ENCODE results near the gene COX4I1.

COX4I1 gene

GRCh38 chr16:85799497-85800320, at the start of gene COX4I1, which contains the start of gene EMC8:
TSS of gene COX4I1 (plus strand) at chr16:85799695. CDS start at chr16:85801206, 1,511 bp downstream.
TSS of gene EMC8 (minus strand) at chr16:85799544. CDS start at chr16:85799295, 249 bp downstream.
- Histone ChIP-seq H3K9me3 (ENCODE audit: control insufficient read depth in 2 of 2, low read length in 2 of 2) (no peaks in the 10 kb centered on the region), H3K9ac (ENCODE audit: low read length in 2 of 2) (peak within 1 kb of the TSS; percentile 91 to 92), H3K4me3 (ENCODE audit: low read length in 2 of 2) (peak within 1 kb of the TSS; percentile 84 to 98), H3K27me3 (ENCODE audit: control insufficient read depth in 1 of 2, insufficient read depth in 2 of 2, low read length in 2 of 2) (no peaks in the 10 kb centered on the region), H3K27ac (ENCODE audit: low read length) (peak within 1 kb of the TSS; percentile 85), H3K36me3 (ENCODE audit: control insufficient read depth in 2 of 2, insufficient read depth in 2 of 2, low read length in 2 of 2) (peaks cover 34 to 44% of the 10 kb centered on the region in 2 donors), H3K4me1 (ENCODE audit: control insufficient read depth, insufficient read depth, low read length) (peaks cover 22% of the 10 kb centered on the region)

GRCh38 chr16:85749771-85750145, 49.7 kb upstream of the COX4I1 start:
- H3K27me3 ChIP-seq (ENCODE audit: control insufficient read depth in 1 of 2, insufficient read depth in 2 of 2, low read length in 2 of 2), result peaks cover 0 to 7% of the 10 kb centered on the region in 2 donors
- peak overlapping the region; percentile 21 to 33 for H3K9ac ChIP-seq (ENCODE audit: low read length in 2 of 2)
- H3K4me3 ChIP-seq (ENCODE audit: low read length in 2 of 2), result peak overlapping the region; percentile 63 to 69
- H3K4me1 ChIP-seq (ENCODE audit: control insufficient read depth, insufficient read depth, low read length), result peaks cover 40% of the 10 kb centered on the region
- no peaks in the 10 kb centered on the region for H3K9me3 ChIP-seq (ENCODE audit: control insufficient read depth in 2 of 2, low read length in 2 of 2)
- no peak overlapping the region for H3K27ac ChIP-seq (ENCODE audit: low read length)
- H3K36me3 ChIP-seq (ENCODE audit: control insufficient read depth in 2 of 2, insufficient read depth in 2 of 2, low read length in 2 of 2), result no peaks in the 10 kb centered on the region

GRCh38 chr16:85750146-85750826, 49.2 kb upstream of the COX4I1 start:
- Histone ChIP-seq H3K27ac (ENCODE audit: low read length) (no peak overlapping the region), H3K27me3 (ENCODE audit: control insufficient read depth in 1 of 2, insufficient read depth in 2 of 2, low read length in 2 of 2) (peaks cover 0 to 7% of the 10 kb centered on the region in 2 donors), H3K9ac (ENCODE audit: low read length in 2 of 2) (peak overlapping the region; percentile 21 to 33), H3K4me3 (ENCODE audit: low read length in 2 of 2) (peak overlapping the region; percentile 63 to 69), H3K4me1 (ENCODE audit: control insufficient read depth, insufficient read depth, low read length) (peaks cover 40% of the 10 kb centered on the region), H3K36me3 (ENCODE audit: control insufficient read depth in 2 of 2, insufficient read depth in 2 of 2, low read length in 2 of 2) (no peaks in the 10 kb centered on the region), H3K9me3 (ENCODE audit: control insufficient read depth in 2 of 2, low read length in 2 of 2) (no peaks in the 10 kb centered on the region)

GRCh38 chr16:85750827-85751697, 48.4 kb upstream of the COX4I1 start, which contains the start of gene C16orf74:
TSS of gene C16orf74 (minus strand) at chr16:85751096. CDS start at chr16:85735217, 15,879 bp downstream.
- Histone ChIP-seq H3K9ac (ENCODE audit: low read length in 2 of 2) (peak within 1 kb of the TSS; percentile 21 to 33), H3K4me1 (ENCODE audit: control insufficient read depth, insufficient read depth, low read length) (peaks cover 40% of the 10 kb centered on the region), H3K36me3 (ENCODE audit: control insufficient read depth in 2 of 2, insufficient read depth in 2 of 2, low read length in 2 of 2) (no peaks in the 10 kb centered on the region), H3K4me3 (ENCODE audit: low read length in 2 of 2) (peak within 1 kb of the TSS; percentile 63 to 69), H3K27ac (ENCODE audit: low read length) (no peak within 1 kb of the TSS), H3K9me3 (ENCODE audit: control insufficient read depth in 2 of 2, low read length in 2 of 2) (no peaks in the 10 kb centered on the region), H3K27me3 (ENCODE audit: control insufficient read depth in 1 of 2, insufficient read depth in 2 of 2, low read length in 2 of 2) (peaks cover 0 to 7% of the 10 kb centered on the region in 2 donors)

- Histone ChIP-seq H3K4me3 (ENCODE audit: low read length in 2 of 2) (no peak overlapping the region), H3K27me3 (ENCODE audit: control insufficient read depth in 1 of 2, insufficient read depth in 2 of 2, low read length in 2 of 2) (peaks cover 0 to 7% of the 10 kb centered on the region in 2 donors)
These were observed 47.6 kb upstream of the COX4I1 start for GRCh38 chr16:85751698-85752501.

GRCh38 chr16:85752511-85753420, 46.7 kb upstream of the COX4I1 start:
- Histone ChIP-seq H3K4me3 (ENCODE audit: low read length in 2 of 2) (no peak overlapping the region), H3K9me3 (ENCODE audit: control insufficient read depth in 2 of 2, low read length in 2 of 2) (no peaks in the 10 kb centered on the region), H3K9ac (ENCODE audit: low read length in 2 of 2) (no peak overlapping the region), H3K27me3 (ENCODE audit: control insufficient read depth in 1 of 2, insufficient read depth in 2 of 2, low read length in 2 of 2) (peaks cover 0 to 7% of the 10 kb centered on the region in 2 donors), H3K27ac (ENCODE audit: low read length) (no peak overlapping the region), H3K36me3 (ENCODE audit: control insufficient read depth in 2 of 2, insufficient read depth in 2 of 2, low read length in 2 of 2) (no peaks in the 10 kb centered on the region), H3K4me1 (ENCODE audit: control insufficient read depth, insufficient read depth, low read length) (peaks cover 40% of the 10 kb centered on the region)

More at GRCh38 chr16:85751698-85752501, 47.6 kb upstream of the COX4I1 start:
- Histone ChIP-seq H3K36me3 (ENCODE audit: control insufficient read depth in 2 of 2, insufficient read depth in 2 of 2, low read length in 2 of 2) (no peaks in the 10 kb centered on the region), H3K4me1 (ENCODE audit: control insufficient read depth, insufficient read depth, low read length) (peaks cover 40% of the 10 kb centered on the region), H3K9me3 (ENCODE audit: control insufficient read depth in 2 of 2, low read length in 2 of 2) (no peaks in the 10 kb centered on the region), H3K27ac (ENCODE audit: low read length) (no peak overlapping the region), H3K9ac (ENCODE audit: low read length in 2 of 2) (no peak overlapping the region)

- Histone ChIP-seq H3K27ac (ENCODE audit: low read length) (no peak overlapping the region), H3K4me3 (ENCODE audit: low read length in 2 of 2) (no peak overlapping the region), H3K9ac (ENCODE audit: low read length in 2 of 2) (no peak overlapping the region), H3K36me3 (ENCODE audit: control insufficient read depth in 2 of 2, insufficient read depth in 2 of 2, low read length in 2 of 2) (no peaks in the 10 kb centered on the region), H3K4me1 (ENCODE audit: control insufficient read depth, insufficient read depth, low read length) (peaks cover 40% of the 10 kb centered on the region), H3K27me3 (ENCODE audit: control insufficient read depth in 1 of 2, insufficient read depth in 2 of 2, low read length in 2 of 2) (peaks cover 0 to 7% of the 10 kb centered on the region in 2 donors), H3K9me3 (ENCODE audit: control insufficient read depth in 2 of 2, low read length in 2 of 2) (no peaks in the 10 kb centered on the region)
These were observed 45.9 kb upstream of the COX4I1 start for GRCh38 chr16:85753559-85753958.

GRCh38 chr16:85753976-85754375, 45.5 kb upstream of the COX4I1 start:
- Histone ChIP-seq H3K4me1 (ENCODE audit: control insufficient read depth, insufficient read depth, low read length) (peaks cover 40% of the 10 kb centered on the region), H3K27me3 (ENCODE audit: control insufficient read depth in 1 of 2, insufficient read depth in 2 of 2, low read length in 2 of 2) (peaks cover 0 to 7% of the 10 kb centered on the region in 2 donors), H3K9ac (ENCODE audit: low read length in 2 of 2) (no peak overlapping the region)

GRCh38 chr16:85754413-85754812, 45.1 kb upstream of the COX4I1 start:
- Histone ChIP-seq H3K4me1 (ENCODE audit: control insufficient read depth, insufficient read depth, low read length) (peaks cover 40% of the 10 kb centered on the region), H3K27ac (ENCODE audit: low read length) (no peak overlapping the region), H3K9ac (ENCODE audit: low read length in 2 of 2) (no peak overlapping the region), H3K4me3 (ENCODE audit: low read length in 2 of 2) (no peak overlapping the region), H3K36me3 (ENCODE audit: control insufficient read depth in 2 of 2, insufficient read depth in 2 of 2, low read length in 2 of 2) (no peaks in the 10 kb centered on the region), H3K9me3 (ENCODE audit: control insufficient read depth in 2 of 2, low read length in 2 of 2) (no peaks in the 10 kb centered on the region), H3K27me3 (ENCODE audit: control insufficient read depth in 1 of 2, insufficient read depth in 2 of 2, low read length in 2 of 2) (peaks cover 0 to 7% of the 10 kb centered on the region in 2 donors)

More at GRCh38 chr16:85753976-85754375, 45.5 kb upstream of the COX4I1 start:
- Histone ChIP-seq H3K9me3 (ENCODE audit: control insufficient read depth in 2 of 2, low read length in 2 of 2) (no peaks in the 10 kb centered on the region), H3K36me3 (ENCODE audit: control insufficient read depth in 2 of 2, insufficient read depth in 2 of 2, low read length in 2 of 2) (no peaks in the 10 kb centered on the region), H3K4me3 (ENCODE audit: low read length in 2 of 2) (no peak overlapping the region), H3K27ac (ENCODE audit: low read length) (no peak overlapping the region)

Measured in stomach smooth muscle (tissue), 2 donors.